HG03060 (cell line): ENCODE data around the gene SMIM5.

ENCODE experiments used
- ATAC-seq: cut with Tn5 transposase; IDR thresholded peaks from one replicate; pipeline ENCODE4 v1.9.1; 2021; ENCODE audit warnings: low read depth, moderate number of reproducible peaks; ENCODE audit not compliant: unreplicated experiment

The SMIM5 gene

DNA sequence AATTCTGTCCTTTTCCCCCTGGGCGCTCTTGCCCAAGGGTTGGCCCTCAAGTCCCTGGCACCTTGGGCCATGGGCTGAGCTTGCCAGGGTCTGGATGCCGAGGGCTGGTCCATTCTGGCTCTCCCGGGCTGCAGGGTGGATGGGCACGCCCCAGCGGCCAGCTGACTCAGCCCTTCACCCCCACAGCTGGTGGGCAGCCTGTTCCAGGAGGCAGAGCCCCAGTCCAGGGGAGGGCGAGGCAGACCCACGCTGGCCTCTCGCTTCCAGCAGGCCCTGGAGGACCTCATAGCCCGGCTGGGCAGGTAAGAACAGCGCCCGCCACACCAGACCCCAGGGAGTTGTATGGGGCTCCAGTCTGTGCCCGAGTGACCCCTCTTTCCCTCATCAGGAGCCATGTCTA, 30.6 kb upstream of the SMIM5 start:
- ATAC-seq = no peak

DNA sequence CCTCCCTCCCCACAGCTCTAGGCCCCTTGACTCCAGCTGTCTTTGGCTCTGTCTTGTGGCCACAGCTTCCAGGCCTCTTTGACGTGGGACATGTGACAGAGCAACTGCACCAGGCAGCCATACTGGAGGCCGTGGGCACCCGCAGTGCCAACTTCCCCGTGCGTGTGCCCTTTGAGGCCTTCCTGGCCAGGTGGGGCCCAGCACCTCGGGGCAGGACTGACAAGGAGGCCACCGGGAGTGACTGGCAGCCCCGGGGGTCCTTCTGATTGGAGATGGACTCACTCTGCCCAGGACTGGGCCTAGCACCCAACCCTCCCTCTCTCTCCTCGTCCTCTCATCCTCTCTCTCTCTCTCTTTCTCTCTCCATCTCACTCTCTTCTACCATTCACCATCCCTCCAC, 30.1 kb upstream of the SMIM5 start:
- ATAC-seq = no peak

DNA sequence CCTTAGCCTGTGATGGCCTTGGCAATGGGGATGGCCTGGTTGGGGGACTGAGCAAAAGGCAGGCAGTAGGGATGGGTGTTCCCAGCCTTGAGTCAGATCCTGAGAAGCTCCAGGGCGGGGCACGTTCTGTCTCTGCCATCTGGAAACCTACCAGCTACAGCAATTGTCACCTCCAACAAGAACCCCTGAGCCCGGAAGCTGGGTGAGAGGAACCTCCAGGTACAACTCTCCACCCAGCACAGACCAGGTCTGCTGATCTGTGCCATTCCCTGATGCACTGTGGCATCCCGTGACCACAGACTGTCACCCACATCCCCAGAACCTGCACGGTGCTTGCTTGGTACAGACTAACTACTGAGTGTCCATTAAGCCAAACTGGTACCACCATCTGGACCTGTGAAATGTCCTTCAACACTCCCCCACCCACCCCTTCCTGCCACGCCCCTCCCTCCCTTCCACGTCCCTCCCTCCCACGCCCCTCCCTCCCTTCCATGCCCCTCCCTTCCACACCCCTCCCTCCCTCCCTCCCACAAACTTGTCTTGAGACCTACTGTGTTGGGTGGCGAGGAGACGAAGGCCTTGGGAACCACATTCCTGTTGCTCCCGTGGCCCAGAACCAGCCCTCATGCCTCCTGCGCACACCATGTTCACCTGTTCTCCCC, 29.1 kb upstream of the SMIM5 start:
- no peak for ATAC-seq

DNA sequence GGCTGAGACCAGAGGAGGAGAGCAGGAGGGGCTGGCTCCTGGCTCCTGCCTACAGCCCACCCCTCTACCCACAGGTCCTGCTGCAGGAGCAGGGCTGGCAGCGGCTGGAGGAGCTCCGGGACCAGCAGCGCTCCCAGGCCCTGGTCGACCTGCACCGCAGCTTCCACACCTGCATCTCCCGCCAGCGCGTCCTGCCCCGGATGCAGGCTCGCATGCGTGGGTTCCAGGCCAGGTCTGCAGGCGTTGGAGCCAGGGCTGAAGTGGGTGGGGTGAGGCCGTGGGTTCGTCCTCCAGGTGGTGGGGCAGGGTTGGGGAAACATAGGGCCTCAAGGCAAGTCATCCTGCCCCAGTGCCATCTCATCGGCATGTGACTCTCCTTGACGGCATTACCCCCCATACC, 27.4 kb upstream of the SMIM5 start:
- ATAC-seq = no peak

DNA sequence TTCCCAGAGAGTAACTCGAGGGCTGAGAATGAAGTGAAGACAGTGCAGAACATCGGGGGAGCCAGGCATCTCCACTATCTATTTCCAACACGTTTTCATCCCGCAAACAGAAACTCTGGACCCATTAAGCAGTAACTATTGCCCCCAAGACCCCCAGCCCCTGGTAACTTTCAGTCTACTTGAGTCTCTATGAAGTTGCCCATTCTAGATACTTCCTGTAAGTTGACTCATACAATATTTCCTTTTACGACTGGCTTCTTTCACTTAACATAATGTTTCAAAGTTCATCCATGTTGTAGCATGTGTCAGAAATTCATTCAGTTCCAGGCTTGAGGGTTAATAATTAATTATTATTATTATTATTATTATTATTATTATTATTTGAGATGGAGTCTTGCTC, 26.1 kb upstream of the SMIM5 start:
- ATAC-seq = no peak

DNA sequence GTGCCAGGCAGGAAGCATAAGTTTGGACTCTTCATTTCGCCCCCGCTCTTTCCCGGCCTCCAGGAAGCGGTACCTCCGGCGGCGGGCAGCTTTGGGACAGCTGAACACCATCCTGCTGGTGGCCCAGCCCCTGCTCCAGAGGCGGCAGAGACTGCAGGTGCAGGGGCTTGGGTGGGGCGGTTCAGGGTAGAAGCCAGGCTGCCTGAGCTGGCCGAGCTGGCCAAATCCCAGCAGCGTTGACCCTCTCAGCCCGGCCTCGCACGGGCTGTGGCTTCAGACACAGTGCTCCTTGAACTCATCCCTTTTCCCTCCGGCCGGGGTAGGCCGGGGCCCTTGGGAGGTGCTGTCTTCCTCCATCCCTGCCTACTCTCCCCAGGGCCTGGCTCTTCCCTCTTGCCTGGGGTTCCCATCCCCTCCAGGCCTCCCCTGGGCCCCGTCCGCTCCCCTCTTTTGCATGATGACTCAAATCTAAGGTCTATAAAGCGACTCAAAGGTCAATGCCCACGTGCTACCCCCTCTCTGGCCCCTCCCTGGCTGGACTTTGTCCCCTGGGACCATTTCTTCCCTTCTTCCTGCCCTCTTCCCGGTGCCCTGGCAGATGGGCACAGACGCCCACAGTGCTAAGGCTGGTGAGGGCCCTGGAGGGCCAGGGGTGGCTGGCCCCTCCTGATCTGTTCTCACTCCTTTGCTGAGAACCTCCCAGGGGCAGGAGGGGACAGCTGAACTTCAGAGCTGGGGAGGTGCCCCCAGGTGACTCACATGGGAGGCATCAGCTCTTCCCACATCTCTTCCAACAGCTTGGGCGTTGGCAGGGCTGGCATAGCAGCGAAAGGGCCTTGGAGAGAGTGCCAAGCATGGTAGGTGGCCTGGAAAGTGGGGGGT, 22.9 kb upstream of the SMIM5 start:
- ATAC-seq = no peak

DNA sequence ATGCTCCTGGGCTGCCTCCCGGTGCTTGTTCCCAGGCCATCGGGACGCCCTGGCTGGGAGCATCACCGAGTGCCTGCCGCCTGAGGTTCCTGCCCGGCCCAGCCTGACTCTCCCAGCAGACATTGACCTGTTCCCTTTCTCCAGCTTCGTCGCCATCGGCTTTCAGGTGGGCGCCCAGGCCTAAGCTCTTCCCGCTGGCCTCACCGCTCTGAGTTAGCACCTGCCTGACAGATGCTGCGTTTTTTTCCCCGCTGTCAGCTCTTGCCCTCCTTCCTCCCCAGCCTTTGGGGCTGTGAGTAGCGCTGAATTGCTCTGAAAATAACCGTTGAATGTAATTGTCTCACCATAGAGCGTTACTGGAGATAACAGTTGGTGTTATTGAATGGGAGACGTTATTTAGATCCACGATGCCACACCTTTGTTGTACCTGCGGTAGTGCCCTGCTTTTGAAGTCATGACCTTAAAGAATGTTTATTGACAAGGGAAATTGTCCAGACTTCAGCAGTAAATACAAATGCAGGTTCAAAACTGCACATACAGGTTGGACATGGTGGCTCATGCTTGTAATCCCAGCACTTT, 21.3 kb upstream of the SMIM5 start:
- ATAC-seq = no peak

DNA sequence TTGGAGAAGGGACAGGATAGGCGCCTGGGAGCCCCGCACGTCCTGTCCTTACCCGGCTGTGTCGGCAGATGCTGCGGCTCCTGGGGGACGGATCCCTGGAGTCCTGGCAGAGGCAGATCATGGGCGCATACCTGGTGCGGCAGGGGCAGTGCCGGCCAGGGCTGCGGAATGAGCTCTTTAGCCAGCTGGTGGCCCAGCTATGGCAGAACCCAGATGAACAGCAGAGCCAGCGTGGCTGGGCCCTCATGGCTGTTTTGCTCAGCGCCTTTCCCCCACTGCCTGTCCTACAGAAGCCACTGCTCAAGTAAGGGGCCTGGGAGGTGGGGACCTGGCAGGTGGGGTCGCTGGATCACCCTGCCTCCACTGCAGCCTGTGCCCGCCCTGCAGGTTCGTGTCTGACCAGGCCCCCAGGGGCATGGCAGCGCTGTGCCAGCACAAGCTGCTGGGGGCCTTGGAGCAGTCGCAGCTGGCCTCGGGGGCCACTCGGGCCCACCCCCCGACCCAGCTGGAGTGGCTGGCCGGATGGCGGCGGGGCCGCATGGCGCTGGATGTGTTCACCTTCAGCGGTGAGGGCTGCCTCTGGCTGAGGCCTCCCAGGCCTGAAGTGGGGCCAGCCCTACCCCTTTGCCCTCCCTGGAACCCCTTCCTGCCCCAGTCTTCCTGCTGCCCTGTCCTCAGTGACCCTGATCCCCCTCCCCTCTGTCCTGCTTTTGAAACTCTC, 20.2 kb upstream of the SMIM5 start:
- no peak for ATAC-seq

DNA sequence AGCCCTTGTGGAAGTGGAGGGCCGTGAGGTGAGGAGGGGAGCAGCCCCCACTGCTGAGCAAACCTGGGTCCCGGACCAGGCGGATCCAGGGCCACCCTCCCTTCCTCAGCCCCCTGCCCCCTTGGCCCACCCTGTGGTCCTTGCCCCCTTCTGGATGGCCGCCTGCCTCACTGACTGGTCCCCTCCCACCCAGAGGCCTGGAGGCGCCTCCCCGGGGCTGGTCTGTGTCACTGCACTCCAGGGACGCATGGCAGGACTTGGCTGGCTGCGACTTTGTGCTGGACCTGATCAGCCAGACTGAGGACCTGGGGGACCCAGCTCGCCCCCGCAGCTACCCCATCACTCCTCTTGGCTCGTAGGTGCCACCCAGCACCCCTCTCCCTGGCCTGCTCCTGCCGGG, 19.2 kb upstream of the SMIM5 start:
- ATAC-seq = no peak

DNA sequence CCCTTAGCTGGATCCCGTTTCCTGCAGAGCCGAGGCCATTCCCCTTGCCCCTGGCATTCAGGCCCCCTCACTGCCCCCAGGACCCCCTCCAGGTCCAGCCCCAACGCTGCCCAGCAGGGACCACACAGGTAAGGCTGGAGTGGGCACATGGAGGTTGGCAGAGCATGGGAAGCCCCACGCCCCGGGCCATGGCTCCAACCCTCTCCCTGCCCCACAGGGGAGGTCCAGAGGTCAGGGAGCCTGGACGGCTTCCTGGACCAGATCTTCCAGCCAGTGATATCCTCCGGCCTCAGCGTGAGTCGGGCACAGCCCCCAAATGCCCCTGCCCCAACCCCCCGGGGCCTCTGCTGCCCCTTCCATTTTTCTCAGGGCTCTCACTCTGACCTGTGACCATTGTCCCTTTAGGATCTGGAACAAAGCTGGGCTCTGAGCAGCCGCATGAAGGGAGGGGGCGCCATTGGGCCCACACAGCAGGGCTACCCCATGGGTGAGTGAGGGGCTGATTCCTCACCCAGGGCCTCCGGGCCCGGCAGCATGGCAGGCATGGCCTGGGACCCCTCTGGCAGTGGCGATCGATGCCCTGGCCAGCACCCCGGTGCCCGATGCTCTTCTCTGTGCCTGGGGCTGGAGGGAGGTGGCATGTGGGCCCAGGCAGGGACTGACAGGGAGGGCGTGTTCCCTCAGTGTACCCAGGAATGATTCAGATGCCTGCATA, 18.5 kb upstream of the SMIM5 start:
- ATAC-seq = no peak

DNA sequence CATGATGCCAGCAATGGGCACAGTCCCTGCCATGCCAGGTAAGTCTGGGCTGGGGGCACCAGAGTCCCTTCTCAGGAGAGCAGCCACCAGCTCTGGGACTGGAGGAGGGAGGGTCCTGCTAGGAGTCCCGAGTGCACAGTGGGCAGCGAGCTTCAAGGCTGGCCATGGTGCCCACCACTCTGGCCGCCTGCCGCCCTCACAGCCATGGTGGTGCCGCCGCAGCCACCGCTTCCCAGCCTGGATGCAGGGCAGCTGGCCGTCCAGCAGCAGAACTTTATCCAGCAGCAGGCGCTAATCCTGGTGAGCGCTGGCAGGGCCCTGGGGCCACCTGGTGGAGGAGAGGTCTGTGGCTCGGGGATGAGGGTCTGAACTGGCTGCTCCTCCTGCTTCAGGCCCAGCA, 17.9 kb upstream of the SMIM5 start:
- no peak for ATAC-seq

DNA sequence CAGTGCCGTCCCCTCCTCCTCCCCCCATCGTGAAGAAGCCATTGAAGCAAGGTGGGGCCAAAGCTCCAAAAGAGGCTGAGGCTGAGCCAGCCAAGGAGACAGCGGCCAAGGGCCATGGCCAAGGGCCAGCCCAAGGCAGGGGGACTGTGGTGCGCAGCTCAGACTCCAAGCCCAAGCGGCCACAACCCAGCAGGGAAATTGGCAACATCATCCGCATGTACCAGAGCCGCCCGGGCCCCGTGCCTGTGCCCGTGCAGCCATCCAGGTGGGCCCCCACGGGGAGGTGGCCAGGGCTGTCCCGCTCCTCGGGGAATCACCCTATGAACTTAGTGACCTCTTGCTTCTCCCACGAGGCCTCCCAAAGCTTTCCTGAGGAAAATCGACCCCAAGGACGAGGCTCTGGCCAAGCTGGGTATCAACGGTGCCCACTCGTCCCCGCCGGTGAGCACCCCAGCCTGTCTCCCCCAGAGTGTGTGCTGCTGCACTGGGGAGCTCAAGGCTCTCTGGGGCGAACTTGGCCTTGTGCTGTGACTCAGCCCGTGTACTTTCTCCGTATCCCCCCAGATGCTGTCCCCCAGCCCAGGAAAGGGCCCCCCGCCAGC, 16.6 kb upstream of the SMIM5 start:
- no peak for ATAC-seq

DNA sequence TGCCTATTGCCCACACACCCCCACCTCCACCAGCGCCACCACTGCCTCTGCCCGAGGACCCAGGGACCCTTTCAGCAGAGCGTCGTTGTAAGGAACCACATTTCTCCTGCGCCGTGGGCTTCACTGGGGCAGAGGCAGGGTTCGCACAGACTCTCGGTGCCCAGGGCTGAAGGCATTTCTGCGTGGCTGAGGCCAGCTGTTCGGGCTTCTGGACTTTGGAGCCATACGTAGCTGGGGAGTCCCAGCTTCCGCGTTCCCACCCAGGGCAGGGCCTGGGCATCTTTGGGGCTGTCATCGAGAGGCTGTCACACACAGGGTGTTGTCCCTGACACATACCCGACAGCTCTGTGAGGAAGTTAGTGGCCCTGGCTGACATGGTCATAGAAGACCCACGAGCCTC, 16.0 kb upstream of the SMIM5 start:
- ATAC-seq = no peak

DNA sequence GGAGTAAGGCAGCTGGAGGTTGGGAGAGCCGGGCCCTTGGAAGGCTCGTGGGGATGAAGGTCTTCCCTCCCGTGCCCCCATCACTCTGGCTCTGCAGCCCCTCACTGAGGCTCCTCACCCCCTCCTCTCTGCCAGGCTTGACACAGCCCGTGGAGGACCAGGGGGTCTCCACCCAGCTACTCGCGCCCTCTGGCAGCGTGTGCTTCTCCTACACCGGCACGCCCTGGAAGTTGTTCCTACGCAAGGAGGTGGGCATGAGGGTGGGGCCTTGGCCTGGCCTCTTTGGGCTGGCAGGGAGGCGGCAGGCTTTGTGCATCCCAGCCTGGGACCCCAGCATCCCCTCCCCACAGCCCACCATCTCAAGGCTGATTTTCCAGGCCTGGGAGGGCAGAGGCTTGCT, 15.6 kb upstream of the SMIM5 start:
- ATAC-seq = no peak

DNA sequence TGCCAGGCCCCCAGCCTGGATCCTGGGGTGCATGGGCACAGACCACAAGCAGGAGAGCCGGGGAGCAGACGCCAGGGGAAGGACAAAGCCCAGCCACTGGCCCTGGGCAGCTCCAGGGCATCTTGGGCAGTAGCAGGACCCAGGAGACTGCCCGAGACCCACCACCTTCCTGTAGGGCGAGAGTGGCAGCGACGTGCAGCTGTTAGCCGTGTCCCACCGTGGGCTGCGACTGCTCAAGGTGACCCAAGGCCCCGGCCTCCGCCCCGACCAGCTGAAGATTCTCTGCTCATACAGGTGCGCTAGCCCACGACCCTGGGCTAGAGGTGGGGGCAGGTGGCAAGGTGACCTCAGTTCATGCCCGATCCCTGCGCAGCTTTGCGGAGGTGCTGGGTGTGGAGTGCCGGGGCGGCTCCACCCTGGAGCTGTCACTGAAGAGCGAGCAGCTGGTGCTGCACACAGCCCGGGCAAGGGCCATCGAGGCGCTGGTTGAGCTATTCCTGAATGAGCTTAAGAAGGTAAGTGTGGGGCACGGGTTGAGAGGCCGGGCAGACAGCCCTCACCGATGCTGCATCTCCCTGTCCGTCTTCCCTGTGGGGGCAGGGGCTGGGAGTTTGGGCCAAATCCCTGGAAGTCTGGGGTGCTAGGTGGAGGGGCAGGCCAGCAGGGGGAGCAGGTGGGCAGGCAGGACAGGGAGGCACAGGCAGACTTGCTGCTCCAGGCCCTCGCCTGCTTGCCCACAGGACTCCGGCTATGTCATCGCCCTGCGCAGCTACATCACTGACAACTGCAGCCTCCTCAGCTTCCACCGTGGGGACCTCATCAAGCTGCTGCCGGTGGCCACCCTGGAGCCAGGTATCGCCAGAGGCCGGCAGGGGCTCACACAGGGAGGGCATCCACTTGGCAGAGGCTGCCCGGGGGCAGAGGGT, 13.5 kb upstream of the SMIM5 start:
- ATAC-seq = no peak

DNA sequence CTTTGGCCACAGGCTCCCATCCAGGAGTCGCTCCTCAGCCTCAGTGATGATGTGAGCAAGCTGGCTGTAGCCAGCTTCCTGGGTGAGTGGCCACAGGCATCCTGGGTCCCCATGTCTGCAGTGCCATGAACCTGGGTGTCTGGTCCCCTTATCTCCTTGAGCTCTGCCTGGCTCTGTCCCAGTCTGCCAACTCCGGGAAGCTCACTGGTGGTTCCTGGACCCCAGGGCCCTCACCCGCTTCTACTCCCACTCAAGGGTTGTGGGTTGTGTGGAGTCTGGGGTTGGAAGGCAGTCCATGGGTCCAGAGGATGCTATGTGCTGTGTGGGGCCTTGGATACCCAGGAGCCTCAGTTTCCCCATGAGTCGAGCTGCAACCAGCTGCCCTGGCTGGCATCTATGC, 11.7 kb upstream of the SMIM5 start:
- ATAC-seq = no peak

DNA sequence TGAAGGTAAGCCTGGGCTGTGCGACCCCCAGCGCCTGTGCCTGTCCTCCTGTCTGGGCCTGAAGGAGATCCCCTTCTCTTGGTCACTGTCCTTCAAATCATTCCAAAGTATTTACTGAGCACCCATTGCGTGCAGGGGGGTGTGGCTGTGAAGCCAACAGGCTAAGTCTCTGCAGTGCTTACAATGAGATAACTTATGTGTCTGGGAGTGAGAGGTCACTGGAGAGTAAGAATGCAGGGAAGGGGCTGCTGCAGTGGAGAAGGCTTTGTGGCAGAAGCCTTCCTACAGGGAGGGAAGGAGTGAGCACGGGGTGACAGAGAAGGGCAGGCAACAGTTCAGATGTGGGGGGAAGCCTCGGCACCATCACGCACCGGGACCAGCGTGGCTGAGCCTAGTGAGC, 11.2 kb upstream of the SMIM5 start:
- no peak for ATAC-seq

DNA sequence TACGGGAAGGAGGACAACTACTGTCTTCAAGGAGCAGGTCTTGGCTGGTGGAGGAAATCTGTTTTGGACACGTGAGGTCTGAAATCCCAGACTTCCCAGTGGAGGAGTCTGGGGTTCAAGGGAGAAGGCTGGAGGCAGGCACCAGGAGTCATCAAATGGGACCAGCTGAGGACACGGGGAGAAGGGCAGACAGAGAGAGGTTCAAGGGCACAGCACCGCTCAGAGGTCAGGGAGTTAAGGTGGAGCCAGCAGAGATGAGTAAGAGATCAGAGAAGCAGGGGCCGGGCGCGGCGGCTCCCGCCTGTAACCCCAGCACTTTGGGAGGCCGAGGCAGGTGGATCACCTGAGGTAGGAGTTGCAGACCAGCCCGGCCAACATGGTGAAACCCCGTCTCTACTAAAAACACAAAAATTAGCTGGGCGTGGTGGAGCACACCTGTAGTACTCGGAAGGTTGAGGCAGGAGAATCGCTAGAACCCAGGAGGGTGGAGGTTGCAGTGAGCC, 10.4 kb upstream of the SMIM5 start:
- no peak for ATAC-seq

DNA sequence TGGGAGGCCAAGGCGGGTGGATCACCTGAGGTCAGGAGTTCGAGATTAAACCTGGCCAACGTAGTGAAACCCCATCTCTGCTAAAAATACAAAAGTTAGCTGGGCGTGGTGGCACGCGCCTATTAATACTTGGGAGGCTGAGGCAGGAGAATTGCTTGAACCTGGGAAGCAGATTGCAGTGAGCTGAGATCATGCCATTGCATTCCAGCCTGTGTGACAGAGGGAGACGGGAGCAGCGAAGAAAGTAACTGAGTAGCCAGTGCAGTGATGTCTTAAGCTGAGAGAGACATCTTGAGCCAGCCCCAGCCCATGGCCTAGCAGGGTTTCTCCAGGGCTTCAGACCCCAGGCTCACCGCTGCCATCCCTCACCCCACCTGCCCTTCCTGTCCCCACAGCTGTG, 9.8 kb upstream of the SMIM5 start:
- no peak for ATAC-seq
